NCI-H1417 treated with DMSO at 0.1 percent for 48 hours (cell line): ENCODE measurements around the gene SLC35F3.

Experiments
- DNase-seq: peaks from one replicate; lab custom pipeline; 2025; lab: John Stamatoyannopoulos, UW

The SLC35F3 gene

DNA sequence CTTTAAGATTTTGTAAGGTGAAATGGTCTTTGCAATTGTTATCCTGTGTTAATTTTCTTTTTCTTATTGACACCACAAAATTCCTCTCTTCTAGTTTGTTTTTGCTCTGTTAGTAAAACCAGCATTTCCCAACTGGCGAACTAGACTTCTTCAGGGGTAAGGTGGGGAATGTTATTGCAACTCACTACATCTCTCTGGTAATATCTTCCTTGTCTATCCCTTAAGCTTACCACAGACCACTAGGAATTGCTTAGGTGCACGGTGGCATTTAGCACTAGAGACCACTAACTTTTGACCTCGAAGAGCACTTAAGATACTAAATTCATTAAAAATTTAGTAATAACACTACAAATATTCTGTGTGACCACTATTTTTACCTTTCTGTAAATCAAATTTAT, 464.6 kb downstream of the SLC35F3 start:
- DNase-seq: no peak

DNA sequence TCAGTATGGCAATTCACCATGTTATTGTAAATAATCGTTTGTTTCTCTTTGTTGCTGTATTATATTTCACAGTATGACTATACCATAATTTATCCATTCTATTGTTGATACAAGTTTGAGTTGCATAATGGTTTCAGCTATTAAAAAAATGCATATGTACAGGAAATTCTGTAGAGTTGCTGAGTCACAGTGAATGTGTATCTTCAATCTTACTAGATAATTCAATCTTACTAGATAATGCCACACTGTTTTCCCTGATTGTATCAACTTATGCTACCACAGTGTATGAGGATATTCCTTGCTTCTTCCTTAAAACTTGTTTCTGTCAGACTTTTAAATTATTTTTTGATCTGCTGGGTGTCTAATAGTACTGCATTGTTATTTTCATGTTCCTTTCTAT, 465.3 kb downstream of the SLC35F3 start:
- DNase-seq: no peak

DNA sequence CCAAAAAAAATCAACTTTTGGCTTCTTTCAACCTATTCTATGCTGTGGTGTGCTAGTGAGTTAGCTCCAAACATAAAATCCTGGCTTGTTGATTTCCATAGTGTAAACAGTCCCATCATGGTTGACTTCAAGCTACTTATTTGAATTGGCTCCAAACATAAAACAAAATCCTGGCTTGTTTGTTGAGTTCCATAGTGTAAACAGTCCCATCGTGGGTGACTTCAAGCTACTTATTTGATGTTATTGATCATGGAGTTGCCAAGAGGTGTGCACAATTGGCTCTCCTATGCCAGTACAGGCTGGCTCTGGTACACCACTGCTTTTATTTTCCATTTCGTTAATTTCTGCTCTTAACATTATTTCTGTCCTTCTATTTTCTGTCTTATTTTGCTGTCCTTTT, 466.9 kb downstream of the SLC35F3 start:
- no peak for DNase-seq

DNA sequence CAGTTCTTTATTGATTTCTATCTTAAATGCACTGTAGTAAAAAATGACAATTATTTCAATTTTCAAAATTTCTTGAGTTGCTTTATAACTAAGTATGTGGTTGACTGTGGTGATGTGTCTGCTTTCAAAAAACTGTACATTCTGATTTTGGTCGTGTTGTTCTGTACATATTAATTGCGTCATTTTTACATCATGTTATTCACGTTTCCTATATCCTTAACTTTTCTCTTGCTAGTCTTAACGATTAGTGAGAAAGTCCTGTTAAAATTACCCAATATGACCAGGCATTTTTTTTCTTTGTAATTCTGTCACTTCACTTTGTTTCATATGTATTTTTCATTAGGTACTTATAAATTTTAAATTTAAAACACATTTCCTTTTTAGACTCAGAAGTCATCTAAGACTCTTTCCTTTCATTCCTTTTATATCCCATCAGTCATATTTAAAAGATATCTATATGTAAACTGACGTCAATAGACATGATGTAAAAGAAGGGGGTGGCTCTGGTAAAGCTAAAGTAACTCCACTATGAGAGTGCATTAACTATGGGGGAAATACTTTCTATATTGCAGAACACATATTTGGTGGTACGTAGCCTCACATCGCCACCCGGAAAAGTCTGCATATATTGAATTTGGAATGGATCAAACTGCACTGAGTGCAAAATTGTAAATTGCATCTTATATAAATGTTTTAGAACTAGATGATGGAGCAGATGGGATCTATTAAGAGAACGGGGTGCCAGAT, 467.7 kb downstream of the SLC35F3 start:
- DNase-seq: no peak

DNA sequence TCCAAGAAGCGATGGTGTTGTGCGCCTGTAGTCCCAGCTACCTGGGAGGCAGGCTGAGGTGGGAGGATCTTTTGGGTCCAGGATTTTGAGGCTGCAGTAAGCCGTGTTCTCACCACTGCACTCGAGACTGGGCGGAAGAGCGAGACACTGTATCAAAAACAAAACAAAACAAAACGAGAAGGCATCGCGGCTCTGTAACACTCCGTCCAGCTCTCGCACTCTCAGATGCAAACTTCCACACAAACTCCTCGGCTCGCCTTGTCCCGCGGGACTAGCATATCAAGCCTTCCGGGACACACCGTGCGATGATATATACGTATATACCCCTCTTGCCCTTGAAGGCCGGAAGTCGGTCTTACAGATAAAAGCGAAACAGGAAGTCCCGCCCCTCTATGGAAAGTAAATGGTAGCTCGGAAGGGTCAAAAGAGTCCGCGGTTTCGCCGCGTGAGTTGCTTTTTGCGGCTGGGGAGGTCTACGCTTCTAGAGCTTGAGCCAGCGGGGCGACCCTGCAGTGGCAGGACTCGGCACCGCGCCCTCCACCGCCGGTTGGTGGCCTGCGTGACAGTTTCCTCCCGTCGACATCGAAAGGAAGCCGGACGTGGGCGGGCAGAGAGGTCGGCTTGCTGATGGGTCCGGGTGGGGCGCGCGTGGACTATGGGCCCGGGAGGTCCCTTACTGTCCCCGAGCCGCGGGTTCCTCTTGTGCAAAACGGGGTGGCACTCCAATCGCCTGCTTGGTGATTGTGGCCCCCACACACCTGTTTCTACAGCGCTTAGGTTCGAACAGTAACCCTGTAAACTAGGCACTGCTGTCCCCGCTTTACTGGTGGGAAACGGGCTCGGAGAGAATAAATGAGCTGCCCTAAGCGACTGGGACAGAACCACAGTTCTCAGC, 468.8 kb downstream of the SLC35F3 start, which contains the start of gene COA6:
Gene COA6 (plus strand): TSS at position 393 of the 895 bp plus-strand sequence. CDS start 11 bp downstream, at position 404.
- peak; percentile 89 for DNase-seq

DNA sequence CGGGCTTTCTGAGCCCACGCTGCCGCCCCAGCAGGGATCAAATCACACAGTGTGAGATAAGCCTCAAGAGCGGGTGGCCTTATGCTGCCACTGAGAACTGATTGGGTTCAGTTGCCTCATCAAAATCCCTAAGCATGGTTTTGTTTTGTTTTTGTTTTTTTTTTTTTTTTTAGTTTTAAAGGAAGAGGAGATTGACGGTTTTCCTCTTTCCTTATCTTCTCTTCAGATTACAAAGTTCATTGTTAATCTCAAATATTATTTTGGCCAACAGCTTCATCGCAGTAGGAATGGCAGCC, 469.4 kb downstream of the SLC35F3 start:
- DNase-seq: no peak
